ENCODE data around the gene ENTR1.

DNA sequence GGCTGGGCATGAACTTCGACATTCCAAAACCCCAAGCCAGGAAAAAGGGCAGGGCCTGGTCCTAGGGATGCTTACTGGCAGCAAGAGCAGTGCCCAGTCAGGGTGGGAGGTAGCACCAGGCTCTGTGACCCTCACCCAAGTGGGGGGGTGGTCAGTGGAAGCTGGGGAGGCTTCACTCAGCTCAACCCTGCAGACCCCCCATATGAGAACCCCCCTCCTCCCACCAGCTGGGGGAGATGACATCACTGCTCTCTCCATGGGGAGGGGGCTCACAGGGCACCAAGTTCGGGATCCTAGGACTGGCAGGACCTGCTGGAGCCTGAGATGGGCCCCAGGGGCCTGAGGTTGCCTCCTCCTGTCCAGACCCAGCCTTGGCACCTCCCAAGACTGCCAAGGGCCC is 51.5 kb downstream of the ENTR1 start:
- TF ChIP-seq, protein P1, sequence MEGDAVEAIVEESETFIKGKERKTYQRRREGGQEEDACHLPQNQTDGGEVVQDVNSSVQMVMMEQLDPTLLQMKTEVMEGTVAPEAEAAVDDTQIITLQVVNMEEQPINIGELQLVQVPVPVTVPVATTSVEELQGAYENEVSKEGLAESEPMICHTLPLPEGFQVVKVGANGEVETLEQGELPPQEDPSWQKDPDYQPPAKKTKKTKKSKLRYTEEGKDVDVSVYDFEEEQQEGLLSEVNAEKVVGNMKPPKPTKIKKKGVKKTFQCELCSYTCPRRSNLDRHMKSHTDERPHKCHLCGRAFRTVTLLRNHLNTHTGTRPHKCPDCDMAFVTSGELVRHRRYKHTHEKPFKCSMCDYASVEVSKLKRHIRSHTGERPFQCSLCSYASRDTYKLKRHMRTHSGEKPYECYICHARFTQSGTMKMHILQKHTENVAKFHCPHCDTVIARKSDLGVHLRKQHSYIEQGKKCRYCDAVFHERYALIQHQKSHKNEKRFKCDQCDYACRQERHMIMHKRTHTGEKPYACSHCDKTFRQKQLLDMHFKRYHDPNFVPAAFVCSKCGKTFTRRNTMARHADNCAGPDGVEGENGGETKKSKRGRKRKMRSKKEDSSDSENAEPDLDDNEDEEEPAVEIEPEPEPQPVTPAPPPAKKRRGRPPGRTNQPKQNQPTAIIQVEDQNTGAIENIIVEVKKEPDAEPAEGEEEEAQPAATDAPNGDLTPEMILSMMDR (IDR thresholded peaks at IDR 0.05): no peak
- TF ChIP-seq POLR2AphosphoS5 (IDR thresholded peaks at IDR 0.05): no peak
